Measurements from ENCODE around the gene FOXC2. TPM values are rescaled to one million over a fixed set of nuclear protein-coding genes. Genes with fewer than 3 reads are reported as not detected.
A peak's percentile ranks its signal among the peaks of the same experiment; 100 is the strongest.

Gene FOXC2
- total RNA-seq, 1 experiment from 2014 or later = 7.6 TPM

DNA sequence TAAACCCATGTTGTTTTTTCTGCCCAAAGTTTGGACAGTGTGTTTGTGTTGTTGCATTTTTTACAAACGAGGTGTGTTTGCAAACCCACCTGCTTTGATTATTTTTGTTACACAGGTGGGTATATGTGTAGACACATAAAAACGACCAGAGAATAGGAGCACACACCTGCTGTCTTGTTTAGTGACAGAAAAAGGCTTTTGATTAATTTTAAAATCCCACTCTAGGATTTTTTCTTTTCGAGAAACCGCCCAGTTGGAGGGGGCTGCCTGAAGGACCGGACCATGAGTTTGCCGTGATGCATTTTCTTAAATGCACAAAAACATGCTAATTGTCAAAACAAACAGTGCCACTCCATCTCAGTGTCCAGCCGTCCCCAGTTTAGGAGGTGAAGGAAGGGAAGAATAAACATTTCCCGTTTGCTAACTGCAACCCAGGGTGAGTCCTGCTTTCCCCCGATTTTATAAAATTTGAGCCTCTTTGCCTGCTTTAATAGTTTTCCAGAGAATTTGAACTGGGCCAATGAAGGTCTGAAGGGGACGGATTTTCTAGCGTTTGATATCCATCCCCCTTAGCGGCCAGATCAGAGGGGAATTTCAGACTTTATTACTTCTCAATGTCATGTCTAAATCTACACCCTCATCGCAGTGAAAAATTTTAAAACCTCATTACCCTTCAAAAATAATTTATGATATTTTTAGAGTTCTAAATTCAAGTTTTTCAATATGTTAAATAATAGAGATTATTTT, 3.2 kb downstream of the FOXC2 start:
- DNase-seq (ENCODE audit: low spot score) = no peak
- in situ Hi-C loops (cut with HindIII; ENCODE audit: low sequenced_read_pairs) = no loop called here

DNA sequence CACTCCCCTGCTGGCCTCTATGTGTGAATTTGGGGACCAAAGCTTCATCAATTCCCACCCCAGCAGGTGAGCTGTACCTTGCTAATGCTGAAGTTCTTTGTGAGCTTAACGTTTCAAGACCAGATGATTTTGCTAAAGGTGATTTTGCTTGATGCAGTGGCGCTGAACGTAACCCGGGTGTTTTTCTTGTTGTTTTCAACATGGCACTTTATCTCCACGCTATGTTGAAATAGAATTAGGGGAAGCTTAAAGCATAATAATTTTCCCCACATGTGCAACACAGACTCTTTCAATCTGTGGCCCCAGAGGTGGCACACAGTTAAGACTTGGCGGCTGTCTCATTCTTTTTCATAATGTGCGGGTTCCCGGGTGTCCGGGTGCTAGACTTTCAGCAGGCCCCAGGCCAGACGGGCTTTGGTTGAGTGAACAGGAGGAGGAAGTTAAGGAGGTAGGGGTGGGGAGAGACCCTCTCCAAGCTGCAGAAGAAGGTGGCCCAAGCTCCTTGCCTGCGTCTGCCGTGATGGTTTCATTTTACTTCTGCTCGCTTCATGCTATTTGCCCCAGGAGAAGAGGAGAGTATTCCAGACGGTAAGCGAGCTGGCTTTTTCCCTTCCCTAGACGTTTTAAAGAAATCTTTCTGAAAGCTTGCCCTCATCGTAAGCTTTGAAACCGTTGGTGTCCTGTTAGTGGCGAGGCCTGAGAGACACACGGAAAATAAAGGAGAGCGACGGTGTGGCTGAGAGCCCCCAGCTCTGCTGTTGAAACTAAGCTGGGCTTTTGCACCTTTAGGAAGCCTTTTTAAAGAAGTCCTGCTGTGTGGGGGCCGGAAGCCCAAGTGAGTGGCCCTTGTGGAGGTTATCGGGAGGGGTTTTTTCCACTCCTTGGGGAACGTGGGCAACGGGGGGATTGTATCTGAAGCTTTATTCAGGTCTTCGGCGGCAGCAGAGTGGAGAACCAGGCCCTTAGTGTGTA, 4.2 kb downstream of the FOXC2 start:
- DNase-seq (ENCODE audit: low spot score) = no peak
- in situ Hi-C loops (cut with HindIII; ENCODE audit: low sequenced_read_pairs) = no loop called here

DNA sequence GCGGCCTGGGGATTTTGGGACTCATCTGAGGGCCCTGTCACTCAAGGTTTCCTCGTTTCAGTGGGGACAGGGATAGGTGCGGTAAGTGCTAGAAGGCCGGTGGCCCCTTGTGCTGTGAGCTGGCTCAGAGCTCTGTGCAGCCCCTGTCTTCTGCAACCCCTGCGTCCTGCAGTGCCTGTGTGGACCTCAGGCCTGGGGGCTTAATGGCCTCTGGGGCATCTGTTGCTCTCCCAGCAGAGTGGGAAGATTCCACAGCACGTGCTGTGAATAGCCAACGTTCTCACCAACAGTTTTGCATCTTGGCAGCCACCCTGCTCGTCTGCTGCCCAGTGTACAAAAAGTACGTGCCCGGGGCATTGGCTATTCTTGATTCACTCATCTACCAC, 4.9 kb downstream of the FOXC2 start:
- in situ Hi-C loops (cut with HindIII; ENCODE audit: low sequenced_read_pairs) = no loop called here
- no peak for DNase-seq (ENCODE audit: low spot score)

DNA sequence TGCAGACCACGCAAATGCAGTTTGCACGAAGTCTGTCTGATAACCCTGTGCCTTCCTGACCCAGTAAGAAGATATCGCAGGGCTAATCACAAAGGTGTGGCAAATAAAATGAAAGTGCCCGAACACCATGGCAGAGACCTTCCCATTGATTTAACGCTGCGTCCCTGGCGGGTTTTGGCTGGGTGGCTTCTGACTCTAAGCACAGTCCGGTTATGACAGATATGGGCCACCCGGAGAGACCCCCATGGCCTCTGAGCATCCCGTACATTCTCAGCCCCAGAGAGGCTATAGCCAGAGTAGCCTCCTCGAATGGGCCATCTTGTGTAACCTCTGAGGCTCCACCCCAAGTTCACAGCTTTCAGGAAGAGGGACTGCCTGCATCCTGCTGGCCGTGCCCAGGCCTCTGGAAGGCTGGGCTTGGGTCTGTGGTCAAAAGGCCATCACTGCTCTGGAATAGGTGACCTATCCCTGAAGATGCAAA, 5.5 kb downstream of the FOXC2 start:
- in situ Hi-C loops (cut with HindIII; ENCODE audit: low sequenced_read_pairs) = no loop called here
- DNase-seq (ENCODE audit: low spot score) = no peak

DNA sequence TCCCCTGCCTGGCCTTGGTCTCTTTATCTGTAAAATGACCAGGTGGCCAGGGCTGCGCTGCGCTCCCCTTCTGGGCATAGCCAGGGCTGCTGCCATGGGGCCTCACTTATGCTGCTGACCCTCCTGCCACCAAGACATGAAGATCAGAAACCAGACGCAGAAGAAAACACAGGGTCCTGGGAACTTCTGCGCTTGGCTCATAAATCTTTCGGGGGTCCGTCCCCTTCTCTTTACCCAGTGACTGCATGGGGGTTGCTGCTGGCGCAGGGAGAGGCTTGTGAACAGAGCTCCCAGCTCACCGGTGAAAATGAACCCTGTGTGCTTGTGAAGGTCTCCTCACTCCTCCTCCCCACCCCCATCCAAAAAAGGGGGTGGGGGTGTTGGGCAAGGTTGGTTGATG, 6.0 kb downstream of the FOXC2 start:
- in situ Hi-C loops (cut with HindIII; ENCODE audit: low sequenced_read_pairs) = no loop called here
- no peak for DNase-seq (ENCODE audit: low spot score)

DNA sequence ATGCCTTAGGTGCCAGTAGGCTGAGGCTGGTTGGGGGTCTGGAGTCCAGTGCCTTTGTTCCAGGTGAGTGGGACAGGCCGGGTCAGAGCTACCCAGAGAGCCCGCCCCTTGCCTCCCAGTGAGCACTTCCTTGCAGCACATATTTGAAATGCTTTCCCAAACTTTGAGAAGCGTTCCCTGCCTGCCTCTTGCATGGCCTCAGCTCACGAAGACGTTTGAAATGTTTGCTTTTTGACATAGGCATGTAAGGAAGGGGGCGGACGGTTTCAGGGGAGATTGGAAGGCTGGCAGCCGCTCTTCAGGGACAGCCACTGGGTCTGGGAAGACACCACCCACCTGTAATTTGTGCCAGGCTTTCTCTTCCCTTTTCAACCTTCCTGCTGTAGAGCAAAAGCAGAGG, 6.6 kb downstream of the FOXC2 start:
- no peak for DNase-seq (ENCODE audit: low spot score)
- in situ Hi-C loops (cut with HindIII; ENCODE audit: low sequenced_read_pairs) = no loop called here

DNA sequence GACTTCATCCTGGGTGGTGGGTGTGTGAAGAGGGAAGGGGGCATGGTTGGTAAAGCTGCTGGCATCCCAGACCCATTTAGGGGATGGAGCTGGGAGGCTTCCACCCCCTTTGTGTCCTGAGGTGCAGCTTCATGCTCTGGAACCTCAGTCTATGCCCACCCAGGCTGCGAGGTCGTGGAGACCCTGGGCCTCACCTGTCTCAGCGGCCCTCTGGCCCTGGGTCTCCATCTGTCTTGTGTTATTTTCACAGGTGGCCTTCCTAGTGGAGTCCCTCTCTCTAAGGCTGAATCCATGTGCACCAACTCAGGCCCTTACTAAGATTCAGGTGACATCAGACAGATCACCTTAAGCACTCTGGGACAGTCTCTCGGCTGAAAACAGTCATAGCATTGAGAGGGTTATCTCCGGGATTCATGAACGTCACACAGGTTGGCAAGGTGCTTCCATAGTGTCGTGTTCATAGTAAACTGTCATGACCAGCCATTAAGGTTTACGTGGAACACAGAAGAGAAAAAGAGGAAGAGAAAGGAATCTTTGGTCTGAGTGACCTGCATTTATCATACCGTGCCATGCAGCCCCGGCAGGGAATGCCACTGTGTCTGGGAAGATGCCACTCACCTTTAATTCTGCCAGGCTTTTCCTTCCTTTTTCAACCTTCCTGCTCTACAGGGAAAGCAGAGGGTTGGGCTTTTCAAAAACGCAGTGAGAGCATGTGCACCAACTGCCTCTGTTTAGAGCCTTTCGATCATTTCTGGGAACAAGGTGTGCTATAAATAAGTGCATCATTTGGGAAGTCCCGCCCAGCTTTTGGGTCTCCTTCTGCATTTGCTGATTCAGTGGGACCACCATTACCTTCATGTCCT, 7.2 kb downstream of the FOXC2 start:
- DNase-seq (ENCODE audit: low spot score) = no peak
- in situ Hi-C loops (cut with HindIII; ENCODE audit: low sequenced_read_pairs) = no loop called here

DNA sequence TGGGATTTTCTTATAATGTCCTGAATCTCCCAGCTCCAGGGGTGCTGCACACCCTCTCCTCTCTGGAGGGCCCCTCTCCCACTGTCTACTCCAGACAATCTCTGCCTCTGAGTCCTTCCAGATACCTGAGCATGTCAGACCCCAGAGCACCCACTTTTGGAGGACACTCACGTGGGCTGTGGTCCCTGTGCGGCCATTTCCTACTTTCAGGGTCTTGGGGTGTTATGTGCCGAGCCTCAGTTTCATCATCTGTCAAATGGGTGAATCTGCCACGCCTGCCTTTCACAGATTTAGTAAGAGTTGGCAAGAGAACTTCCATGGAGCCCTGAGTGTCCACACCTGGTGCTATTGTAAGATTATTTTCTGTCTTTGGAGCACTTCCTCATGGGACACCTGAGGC, 8.0 kb downstream of the FOXC2 start:
- no peak for DNase-seq (ENCODE audit: low spot score)
- in situ Hi-C loops (cut with HindIII; ENCODE audit: low sequenced_read_pairs) = no loop called here

DNA sequence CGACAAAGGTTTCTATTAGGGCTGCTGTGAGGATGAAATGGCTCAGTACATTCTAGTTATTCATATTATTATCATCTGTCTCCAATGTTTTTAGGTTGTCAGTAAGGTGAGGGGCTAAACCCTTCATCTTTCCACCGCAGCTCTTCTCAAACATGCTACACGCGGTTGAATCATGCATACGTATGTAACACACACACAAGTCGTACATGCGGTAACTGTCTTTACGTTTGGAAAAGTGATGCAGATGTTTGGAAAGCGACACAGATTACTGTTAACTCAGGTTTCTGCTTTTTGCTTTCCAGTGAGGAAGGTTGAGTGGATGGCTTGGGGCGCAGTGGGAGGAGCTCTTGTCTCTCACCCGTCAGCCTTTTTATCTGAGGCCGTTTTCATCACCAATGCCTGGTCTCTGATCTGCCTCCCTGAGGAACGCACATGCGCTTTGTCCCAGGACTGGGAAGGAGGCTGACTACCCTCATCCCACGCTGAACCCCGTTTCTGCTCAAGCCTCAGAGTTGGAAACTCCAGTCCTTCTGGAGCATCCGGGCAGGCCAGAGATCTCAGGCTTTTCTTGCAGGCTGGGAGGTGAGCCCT, 8.6 kb downstream of the FOXC2 start:
- in situ Hi-C loops (cut with HindIII; ENCODE audit: low sequenced_read_pairs) = no loop called here
- DNase-seq (ENCODE audit: low spot score) = no peak

DNA sequence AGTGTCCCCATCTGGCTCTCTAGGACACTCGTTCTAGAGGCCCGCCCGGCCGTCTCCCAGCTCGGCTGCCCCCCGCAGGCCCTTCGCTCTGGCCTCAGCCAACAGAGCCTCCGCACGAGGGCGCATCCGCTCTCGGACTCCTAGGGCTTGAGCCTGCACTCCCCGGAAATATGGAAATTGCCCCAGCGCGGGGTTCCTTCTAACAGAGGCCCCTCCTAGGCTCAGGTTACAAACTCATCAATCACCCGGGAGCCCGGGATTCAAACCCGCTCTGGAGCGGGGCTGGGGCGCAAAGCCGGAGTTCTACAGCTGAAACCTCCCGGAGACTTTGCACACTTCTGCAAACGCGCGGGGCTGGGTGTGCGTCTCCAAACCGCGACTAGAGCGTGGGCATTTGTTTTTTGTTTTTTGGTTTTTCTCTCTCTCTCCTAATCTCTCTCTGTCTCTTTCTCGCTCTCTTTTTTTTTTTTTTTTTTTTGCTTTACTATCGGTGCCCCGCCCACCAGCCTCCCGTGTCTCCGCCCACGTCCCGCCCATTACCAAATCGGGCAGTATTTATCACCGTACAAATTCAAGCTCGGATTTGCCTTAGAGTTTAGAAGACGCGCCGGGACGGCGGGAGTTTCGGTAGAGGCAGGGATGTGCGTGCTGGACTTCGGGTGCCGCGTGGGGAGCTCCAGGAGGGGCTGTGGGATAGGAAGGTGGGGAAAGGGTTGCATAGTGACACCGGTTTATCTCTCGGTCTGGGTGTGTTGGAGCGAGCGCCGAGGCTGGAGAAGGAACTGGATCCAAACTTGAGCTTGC, 9.3 kb downstream of the FOXC2 start:
- in situ Hi-C loops (cut with HindIII; ENCODE audit: low sequenced_read_pairs) = no loop called here
- DNase-seq (ENCODE audit: low spot score) = peak; percentile 45

DNA sequence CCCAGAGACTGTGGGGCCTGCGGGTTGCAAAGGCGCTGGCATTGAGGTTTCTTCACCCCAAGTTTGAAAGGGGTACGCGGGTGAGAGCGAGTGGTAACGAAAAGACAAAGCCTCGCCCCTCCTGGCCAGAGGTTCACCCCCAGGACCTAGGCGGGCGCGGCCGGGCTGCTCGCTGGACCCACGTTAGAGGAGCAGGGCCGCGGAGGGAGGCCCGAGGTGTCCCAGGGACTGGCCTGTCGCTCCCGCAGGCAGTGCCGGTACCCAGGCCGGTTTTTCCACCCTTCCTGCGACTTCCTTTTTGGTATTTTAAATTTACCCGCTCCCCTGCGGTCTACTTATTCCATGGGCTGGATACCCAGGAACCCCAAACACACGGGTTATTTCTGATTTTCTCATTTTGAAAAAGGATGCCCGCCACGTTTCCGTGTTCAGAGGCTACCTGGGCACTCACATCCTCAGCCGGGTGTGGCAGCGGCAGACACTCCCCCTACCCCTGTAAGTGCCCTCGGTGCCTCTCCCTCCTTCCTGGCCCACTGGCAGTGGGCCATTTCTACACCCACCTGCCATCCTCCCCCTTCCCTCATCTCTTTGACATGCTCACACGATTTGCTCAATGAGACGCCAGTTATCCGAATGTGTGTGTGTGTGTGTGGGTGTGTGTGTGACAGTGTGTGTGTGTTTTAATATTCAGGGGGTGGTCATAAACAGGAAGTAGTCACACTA, 10.1 kb downstream of the FOXC2 start:
- no peak for DNase-seq (ENCODE audit: low spot score)
- in situ Hi-C loops (cut with HindIII; ENCODE audit: low sequenced_read_pairs) = no loop called here

DNA sequence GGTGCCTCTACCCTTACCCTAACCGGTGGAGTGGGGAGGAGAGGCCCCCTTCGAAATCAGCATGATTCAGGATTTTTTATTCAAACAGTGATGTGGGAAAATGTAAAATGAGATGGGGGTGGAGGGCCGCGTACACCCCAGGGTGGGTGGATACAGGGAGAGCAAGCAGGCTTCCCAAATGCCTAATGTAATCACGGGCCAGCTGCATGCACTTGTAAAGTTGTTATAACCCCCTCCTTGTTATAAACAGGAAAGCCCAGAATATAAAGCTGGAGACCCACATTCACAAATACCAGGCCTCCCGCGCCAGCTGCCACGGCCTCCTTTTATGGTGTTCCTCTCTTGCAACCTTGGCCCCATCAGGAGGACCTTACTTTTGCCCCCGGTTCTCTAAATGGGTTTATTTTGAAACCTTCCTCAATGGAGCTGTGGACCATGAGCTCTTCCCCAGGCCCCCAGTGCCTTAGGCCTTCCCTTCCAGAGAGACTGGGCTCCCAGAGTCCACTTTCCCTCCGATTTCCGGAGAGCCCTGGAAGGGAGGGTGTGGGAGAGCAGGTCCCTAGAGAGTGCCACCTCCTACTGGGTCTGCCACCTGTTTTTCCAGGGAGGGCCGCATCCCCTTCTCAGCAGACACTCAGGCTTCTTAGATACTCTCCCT, 10.8 kb downstream of the FOXC2 start:
- DNase-seq (ENCODE audit: low spot score) = no peak
- in situ Hi-C loops (cut with HindIII; ENCODE audit: low sequenced_read_pairs) = no loop called here

DNA sequence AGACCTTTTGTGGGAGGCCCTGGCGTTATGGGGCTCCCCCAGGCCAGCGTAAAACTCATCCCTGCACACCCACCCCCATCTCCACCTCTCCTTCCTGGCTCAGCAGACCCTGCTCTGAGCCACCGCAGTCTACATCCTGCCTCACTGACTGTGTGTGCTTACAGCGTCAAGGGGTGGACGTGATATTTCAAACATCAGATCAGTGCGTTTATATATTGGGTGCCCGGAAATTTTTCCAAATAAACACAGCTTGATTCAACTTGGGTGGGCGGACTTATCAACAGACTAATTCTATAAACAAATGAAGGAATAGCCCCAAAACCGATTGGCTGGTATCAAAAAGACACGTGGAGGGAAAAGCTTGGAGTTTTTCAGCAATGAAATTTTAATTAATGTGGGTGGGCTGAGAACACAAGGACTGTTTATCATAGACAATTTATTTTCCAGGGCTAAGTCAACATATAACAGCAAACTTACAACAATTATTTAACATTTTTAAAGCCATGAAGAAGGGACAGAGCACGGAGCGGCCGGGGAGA, 11.5 kb downstream of the FOXC2 start, which contains the start of gene FOXL1:
Gene FOXL1, plus strand, starts transcription at position 489 of the 539 bp plus-strand sequence. CDS start 175 bp downstream, outside the sequence.
- DNase-seq (ENCODE audit: low spot score) = no peak
- in situ Hi-C loops (cut with HindIII; ENCODE audit: low sequenced_read_pairs) = no loop called here

DNA sequence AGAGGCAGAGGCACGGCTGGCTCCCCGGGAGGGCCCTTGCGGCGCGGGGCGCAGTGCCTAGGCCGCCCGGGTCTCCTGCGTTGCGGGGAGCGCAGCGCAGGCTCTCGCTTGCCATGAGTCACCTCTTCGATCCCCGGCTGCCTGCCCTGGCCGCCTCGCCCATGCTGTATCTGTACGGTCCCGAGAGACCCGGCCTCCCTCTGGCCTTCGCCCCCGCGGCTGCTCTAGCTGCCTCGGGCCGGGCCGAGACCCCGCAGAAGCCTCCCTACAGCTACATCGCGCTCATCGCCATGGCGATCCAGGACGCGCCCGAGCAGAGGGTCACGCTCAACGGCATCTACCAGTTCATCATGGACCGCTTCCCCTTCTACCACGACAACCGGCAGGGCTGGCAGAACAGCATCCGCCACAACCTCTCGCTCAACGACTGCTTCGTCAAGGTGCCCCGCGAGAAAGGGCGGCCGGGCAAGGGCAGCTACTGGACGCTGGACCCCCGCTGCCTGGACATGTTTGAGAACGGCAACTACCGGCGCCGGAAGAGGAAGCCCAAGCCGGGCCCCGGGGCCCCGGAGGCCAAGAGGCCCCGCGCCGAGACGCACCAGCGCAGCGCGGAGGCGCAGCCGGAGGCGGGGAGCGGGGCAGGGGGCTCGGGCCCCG, 12.1 kb downstream of the FOXC2 start:
- no peak for DNase-seq (ENCODE audit: low spot score)
- in situ Hi-C loops (cut with HindIII; ENCODE audit: low sequenced_read_pairs) = no loop called here

DNA sequence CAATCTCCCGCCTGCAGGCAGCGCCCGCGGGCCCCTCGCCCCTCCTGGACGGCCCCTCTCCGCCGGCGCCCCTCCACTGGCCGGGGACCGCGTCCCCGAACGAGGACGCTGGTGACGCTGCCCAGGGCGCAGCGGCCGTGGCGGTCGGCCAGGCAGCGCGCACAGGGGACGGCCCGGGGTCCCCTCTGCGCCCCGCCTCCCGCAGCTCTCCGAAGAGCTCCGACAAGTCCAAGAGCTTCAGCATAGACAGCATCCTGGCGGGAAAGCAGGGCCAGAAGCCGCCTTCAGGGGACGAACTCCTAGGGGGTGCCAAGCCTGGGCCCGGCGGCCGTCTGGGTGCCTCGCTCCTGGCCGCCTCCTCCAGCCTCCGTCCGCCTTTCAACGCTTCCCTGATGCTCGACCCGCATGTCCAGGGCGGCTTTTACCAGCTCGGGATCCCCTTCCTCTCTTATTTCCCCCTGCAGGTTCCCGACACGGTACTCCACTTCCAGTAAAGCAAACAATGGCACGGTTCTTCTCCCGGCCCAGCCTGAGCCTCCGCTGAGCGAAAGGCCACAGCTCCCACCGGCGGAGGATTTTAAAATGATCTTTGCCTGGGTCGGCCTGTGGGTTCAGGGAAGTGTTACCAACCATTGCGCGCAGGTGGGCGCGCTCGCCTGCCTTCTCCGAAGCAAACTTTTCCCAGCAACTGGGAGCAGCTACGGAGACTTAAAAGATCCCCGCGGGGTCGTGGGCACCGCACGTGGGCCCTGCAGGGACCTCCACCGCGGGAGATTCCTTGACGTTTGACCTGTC, 12.8 kb downstream of the FOXC2 start:
- DNase-seq (ENCODE audit: low spot score) = no peak
- in situ Hi-C loops (cut with HindIII; ENCODE audit: low sequenced_read_pairs) = no loop called here
